CD14-positive monocyte (primary cell): ENCODE results near the gene IL18. TPM values are rescaled to one million over a fixed set of nuclear protein-coding genes. Genes with fewer than 3 reads are reported as not detected.

Experiments used
- DNase-seq, 3 donors: peaks; one replicate each; pipeline ENCODE4 v3.0.0-alpha.2; 2011 to 2022
- H2AFZ ChIP-seq: 2 replicates; pipeline ENCODE4 v1.6.0; 2012; ENCODE audit warnings: mild to moderate bottlenecking, low read depth, low read length, inconsistent platforms; ENCODE audit not compliant: insufficient read depth, poor library complexity, severe bottlenecking
- H3K27ac ChIP-seq, 2 donors: 1 replicate in 1 of 2; 2 replicates in 1 of 2; pipeline ENCODE4 v1.5.1; 2012 to 2013; ENCODE audit warnings: low read length in 2 of 2, control low read depth in 1 of 2, inconsistent platforms in 1 of 2, low read depth in 1 of 2, mild to moderate bottlenecking in 1 of 2
- H3K27me3 ChIP-seq, 2 donors: one replicate each; pipeline versions ENCODE4 v1.6.0 to v1.6.1; 2011 to 2013; ENCODE audit warnings: low read length in 2 of 2; ENCODE audit not compliant: control insufficient read depth in 2 of 2, insufficient read depth in 2 of 2
- H3K36me3 ChIP-seq, 2 donors: replicated peaks in 1 of 2; 1 replicate in 1 of 2; 2 replicates in 1 of 2; pipeline versions ENCODE4 v1.5.1 to v1.6.1; 2012 to 2013; ENCODE audit warnings: low read length in 2 of 2, control low read depth in 1 of 2, inconsistent platforms in 1 of 2, mild to moderate bottlenecking in 1 of 2; ENCODE audit not compliant: insufficient read depth in 2 of 2, control insufficient read depth in 1 of 2
- H3K4me1 ChIP-seq, 2 donors: 1 replicate in 1 of 2; 2 replicates in 1 of 2; pipeline versions ENCODE4 v1.5.1 to v1.6.1; 2012 to 2013; ENCODE audit warnings: low read length in 2 of 2, control low read depth in 1 of 2, inconsistent platforms in 1 of 2, mild to moderate bottlenecking in 1 of 2, moderate library complexity in 1 of 2; ENCODE audit not compliant: insufficient read depth in 2 of 2, control insufficient read depth in 1 of 2
- H3K4me2 ChIP-seq: replicated peaks from 2 replicates; pipeline ENCODE3; 2012; ENCODE audit warnings: low read length, moderate library complexity, mild to moderate bottlenecking; ENCODE audit not compliant: poor library complexity, severe bottlenecking; ENCODE audit errors: extremely low read depth
- H3K4me3 ChIP-seq, 3 experiments: fragments of 200-600 bp in 1 of 3; sonication (generic) in 1 of 3; replicated peaks in 1 of 3; 1 replicate in 2 of 3; 2 replicates in 1 of 3; pipeline ENCODE4 v1.5.1; 2011 to 2013; ENCODE audit warnings: low read length in 3 of 3, mild to moderate bottlenecking in 3 of 3, control low read depth in 2 of 3, low read depth in 2 of 3, inconsistent platforms in 1 of 3, moderate library complexity in 1 of 3
- H3K79me2 ChIP-seq: 2 replicates; pipeline ENCODE4 v1.6.0; 2012; ENCODE audit warnings: mild to moderate bottlenecking, control low read depth, inconsistent platforms, low read length, moderate library complexity; ENCODE audit not compliant: insufficient read depth
- H3K9ac ChIP-seq: 2 replicates; pipeline ENCODE4 v1.6.0; 2017; ENCODE audit warnings: low read length, mild to moderate bottlenecking; ENCODE audit not compliant: insufficient read depth, poor library complexity, severe bottlenecking
- H3K9me3 ChIP-seq, 2 donors: replicated peaks in 1 of 2; 1 replicate in 1 of 2; 2 replicates in 1 of 2; pipeline versions ENCODE4 v1.5.1 to v1.6.1; 2012 to 2013; ENCODE audit warnings: low read length in 2 of 2, control low read depth in 1 of 2; ENCODE audit not compliant: control insufficient read depth in 1 of 2, insufficient read depth in 1 of 2
- H4K20me1 ChIP-seq: 2 replicates; pipeline ENCODE4 v1.6.0; 2012; ENCODE audit warnings: mild to moderate bottlenecking, low read length, control low read depth, moderate library complexity; ENCODE audit not compliant: insufficient read depth
- H3K27ac Mint-ChIP-seq, 7 donors: one replicate each; pipeline ENCODE4 v1.8.0; 2020; ENCODE audit warnings: mild to moderate bottlenecking in 7 of 7, mixed read lengths in 7 of 7, moderate library complexity in 6 of 7, inconsistent platforms in 2 of 7
- H3K27me3 Mint-ChIP-seq, 3 donors: one replicate each; pipeline ENCODE4 v1.8.0; 2021 to 2022; ENCODE audit warnings: low read depth in 3 of 3, mild to moderate bottlenecking in 3 of 3, mixed read lengths in 3 of 3, moderate library complexity in 3 of 3, inconsistent platforms in 1 of 3
- H3K36me3 Mint-ChIP-seq, 2 donors: one replicate each; pipeline ENCODE4 v1.8.0; 2020; ENCODE audit warnings: mixed read lengths in 2 of 2, inconsistent platforms in 1 of 2, mild to moderate bottlenecking in 1 of 2
- H3K4me1 Mint-ChIP-seq: one replicate; pipeline ENCODE4 v1.8.0; 2020; ENCODE audit warnings: mild to moderate bottlenecking, mixed read lengths
- H3K4me3 Mint-ChIP-seq, 2 donors: one replicate each; pipeline ENCODE4 v1.8.0; 2020; ENCODE audit warnings: mild to moderate bottlenecking in 2 of 2, mixed read lengths in 2 of 2, moderate library complexity in 1 of 2
- H3K9me3 Mint-ChIP-seq, 7 donors: one replicate each; pipeline ENCODE4 v1.8.0; 2020 to 2022; ENCODE audit warnings: mixed read lengths in 7 of 7, mild to moderate bottlenecking in 6 of 7, moderate library complexity in 6 of 7, inconsistent platforms in 2 of 7
- CTCF ChIP-seq: fragments of 200-600 bp; IDR thresholded peaks from one replicate; pipeline ENCODE4 v1.8.0; 2022; ENCODE audit warnings: antibody characterized with exemption, mild to moderate bottlenecking
- WGBS: methylation state at CpG from one replicate; pipeline ENCODE4 v1.1.5; 2013; ENCODE audit warnings: missing lambda C conversion rate; ENCODE audit not compliant: insufficient coverage; 5-methylcytosine and 5-hydroxymethylcytosine counted together
- intact Hi-C, 2 donors: fragments of 100-400 bp; cut with micrococcal nuclease; formaldehyde crosslinking; loops; one replicate each; pipeline versions ENCODE4 v1.15.0 to v1.15.1; 2023
- polyA plus RNA-seq, 3 donors: library from polyadenylated mRNA; depleted of rRNA in 1 of 3; unstranded in 2 of 3; stranded (reverse) in 1 of 3; fragments of 300-500 nt in 2 of 3; fragments of >200 nt in 1 of 3; fragmentation: Illumina TruSeq in 2 of 3; gene quantifications; 1 replicate in 2 of 3; 2 replicates in 1 of 3; pipeline ENCODE4 v1.2.3, GENCODE V29; 2012 to 2021

Gene IL18
- polyA plus RNA-seq, 3 donors, result 11.7 to 16.2 (median 16.1) TPM

GRCh38 chr11:112128483-112129121, 35.3 kb downstream of the IL18 start:
- Histone ChIP-seq H3K9ac (no peak overlapping the region), H3K27ac (peak overlapping the region in 1 of 2 donors; percentile 31), H3K79me2 (no peaks in the 10 kb centered on the region), H3K4me2 (no peak overlapping the region), H3K4me1 (peaks cover 23 to 25% of the 10 kb centered on the region in 2 donors), H3K4me3 (no peak overlapping the region), H3K9me3 (no peaks in the 10 kb centered on the region), H2AFZ (no peak overlapping the region), H3K36me3 (no peaks in the 10 kb centered on the region), H3K27me3 (no peaks in the 10 kb centered on the region), H4K20me1 (no peaks in the 10 kb centered on the region)
- no peak for TF ChIP-seq CTCF
- Mint-ChIP-seq H3K27ac (peak overlapping the region in 6 of 7 donors; percentile 11 to 70 (median 54)), H3K4me1 (peaks cover 27% of the 10 kb centered on the region), H3K9me3 (peaks cover 0 to 1% (median 0%) of the 10 kb centered on the region in 7 donors), H3K27me3 (peaks cover 0 to 2% (median 0%) of the 10 kb centered on the region in 3 donors), H3K36me3 (peaks cover 0 to 4% of the 10 kb centered on the region in 2 donors), H3K4me3 (no peak overlapping the region)
- intact Hi-C loops, result no loop called here
- 75% methylated on average over 2 of the region's 3 CpGs for WGBS
- no peak for DNase-seq

- no peak for DNase-seq
- 100% methylated on average over 1 of the region's 2 CpGs for whole genome bisulfite sequencing
- H3K4me1 Mint-ChIP-seq, result peaks cover 22% of the 10 kb centered on the region
- H3K27ac Mint-ChIP-seq, result no peak overlapping the region
- H3K4me3 Mint-ChIP-seq, result no peak overlapping the region
- H3K9ac ChIP-seq, result no peak overlapping the region
- no peak overlapping the region for H2AFZ ChIP-seq
- no peaks in the 10 kb centered on the region for H3K27me3 ChIP-seq
- TF ChIP-seq CTCF, result no peak
- H3K36me3 ChIP-seq, result no peaks in the 10 kb centered on the region
- H3K4me2 ChIP-seq, result no peak overlapping the region
- intact Hi-C loops, result no loop called here
- H3K4me1 ChIP-seq, result peaks cover 18 to 19% of the 10 kb centered on the region in 2 donors
- H3K9me3 ChIP-seq, result no peaks in the 10 kb centered on the region
- H3K27ac ChIP-seq, result no peak overlapping the region
- peaks cover 0 to 2% (median 0%) of the 10 kb centered on the region in 3 donors for H3K27me3 Mint-ChIP-seq
- H3K9me3 Mint-ChIP-seq, result peaks cover 0 to 1% (median 0%) of the 10 kb centered on the region in 7 donors
- no peaks in the 10 kb centered on the region for H3K79me2 ChIP-seq
- peaks cover 3 to 7% of the 10 kb centered on the region in 2 donors for H3K36me3 Mint-ChIP-seq
- no peak overlapping the region for H3K4me3 ChIP-seq
- no peaks in the 10 kb centered on the region for H4K20me1 ChIP-seq
Observed at GRCh38 chr11:112127056-112127455, 36.8 kb downstream of the IL18 start.
